Iris pigment epithelial cell (primary cell): ENCODE results near the gene MPP2.
"Not testable (repeated sequence)": the region's sequence is repeated elsewhere in the genome, so short reads cannot be mapped to it uniquely, and the experiment has no call there.

Source experiments
- DNase-seq: peaks from one replicate; pipeline ENCODE4 v3.0.0-alpha.2; 2011; ENCODE audit warnings: low read depth

MPP2 gene

GRCh38 chr17:43875476-43876147 is 31.7 kb downstream of the MPP2 start:
- DNase-seq = no peak

DNA sequence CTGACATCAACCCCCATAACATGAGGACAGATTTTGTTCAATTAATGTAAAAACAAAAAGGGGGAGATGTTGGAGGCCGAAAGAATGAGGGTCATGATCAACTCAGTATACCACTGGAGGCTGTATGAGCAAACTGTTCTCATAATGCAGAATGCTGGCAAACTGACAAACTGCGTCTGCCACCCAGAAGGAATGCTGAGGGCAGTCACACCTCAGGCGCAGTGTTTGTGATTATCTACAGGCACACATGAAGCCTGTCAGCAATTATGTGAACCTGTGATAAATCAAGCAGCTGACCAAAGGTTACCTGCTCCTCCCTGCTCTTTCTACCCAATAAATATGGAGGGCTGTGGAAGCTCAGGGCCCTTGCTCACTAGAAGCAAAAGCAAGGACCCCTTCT is 33.0 kb downstream of the MPP2 start:
- no peak for DNase-seq

DNA sequence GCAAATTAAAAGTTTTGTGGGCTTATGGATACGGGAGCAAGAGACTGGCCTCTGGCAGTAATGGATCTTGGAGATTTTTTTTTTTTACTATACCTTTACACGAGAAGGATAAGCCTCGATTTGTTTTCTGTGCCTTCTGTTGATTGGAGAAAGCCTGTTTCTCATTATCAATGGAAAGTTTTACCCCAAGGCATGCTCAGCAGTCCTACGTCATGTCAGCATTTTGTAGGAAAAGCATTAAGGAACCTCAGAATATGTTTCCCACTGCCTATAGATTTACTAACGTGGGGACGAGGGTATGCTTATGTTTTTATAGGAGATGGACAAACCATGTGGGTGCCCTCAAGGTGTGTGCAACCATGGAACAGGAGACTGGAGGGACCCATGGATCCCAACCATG is 33.5 kb downstream of the MPP2 start:
- DNase-seq = no peak

DNA sequence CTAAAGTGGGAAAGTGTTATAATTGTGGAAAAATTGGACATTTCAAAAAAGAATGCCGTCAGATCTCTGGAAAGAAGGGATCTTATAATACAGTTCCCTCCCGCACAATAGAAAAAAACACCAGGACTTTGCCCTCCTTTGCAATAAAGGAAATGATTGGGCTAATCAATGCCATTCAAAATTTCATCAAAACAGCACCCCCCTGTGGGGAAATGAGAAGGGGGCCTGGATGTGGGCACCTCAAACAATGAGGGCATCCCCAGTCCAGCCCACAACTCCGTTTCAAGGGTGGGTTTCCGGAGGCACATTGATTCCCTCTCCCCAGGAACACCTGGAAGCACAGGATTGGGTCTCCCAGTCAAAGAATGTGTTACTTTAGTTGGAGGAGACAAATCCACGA is 34.2 kb downstream of the MPP2 start:
- no peak for DNase-seq

- no peak for DNase-seq
These were observed 35.2 kb downstream of the MPP2 start for GRCh38 chr17:43871946-43872690.

- not testable (repeated sequence) for DNase-seq
These were observed 38.3 kb downstream of the MPP2 start for GRCh38 chr17:43869031-43869430.

- DNase-seq = no peak
These were observed 38.9 kb downstream of the MPP2 start for GRCh38 chr17:43868226-43868994.

GRCh38 chr17:43864161-43864984 is 43.0 kb downstream of the MPP2 start:
- no peak for DNase-seq

- DNase-seq = no peak
These were observed 45.4 kb downstream of the MPP2 start for GRCh38 chr17:43861960-43862359.

- no peak for DNase-seq
These were observed 46.3 kb downstream of the MPP2 start for GRCh38 chr17:43860927-43861622.

- peak; percentile 11 for DNase-seq
These were observed 47.1 kb downstream of the MPP2 start for GRCh38 chr17:43860077-43860725.

DNA sequence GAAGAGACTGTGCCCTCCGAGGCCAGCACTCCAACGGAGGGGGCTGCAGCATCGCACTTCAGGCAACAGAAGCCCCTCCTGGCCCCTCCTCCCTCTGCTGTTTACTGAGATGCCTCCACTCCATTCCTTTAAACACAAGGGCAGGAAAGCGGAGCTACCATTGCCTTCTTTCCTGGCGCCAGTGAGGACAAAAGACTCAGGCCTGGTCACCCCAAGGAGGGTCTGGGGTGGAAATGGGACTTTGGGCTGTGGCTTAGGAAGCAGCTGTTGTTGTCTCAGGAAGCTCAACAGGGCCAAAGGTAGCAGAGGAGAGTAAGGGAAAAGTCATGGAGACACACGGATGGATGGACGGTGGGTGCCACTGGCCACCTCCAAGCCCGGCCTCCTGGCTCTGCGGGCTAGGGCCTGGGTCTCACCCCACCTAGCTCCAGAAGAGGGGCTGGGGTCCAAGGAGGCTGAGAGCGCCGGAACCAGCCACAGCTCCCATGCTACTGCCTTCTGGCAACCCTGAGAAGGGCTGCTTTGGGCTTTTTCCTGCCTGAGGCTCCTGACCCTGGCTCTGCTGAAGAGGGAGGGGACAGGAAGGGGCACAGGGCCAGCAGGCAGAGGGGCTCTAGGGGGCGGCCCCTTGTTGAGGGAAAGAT is 49.3 kb downstream of the MPP2 start:
- DNase-seq = no peak

GRCh38 chr17:43857141-43857540 is 50.2 kb downstream of the MPP2 start:
- no peak for DNase-seq

- no peak for DNase-seq
These were observed 51.2 kb downstream of the MPP2 start for GRCh38 chr17:43856141-43856540.

GRCh38 chr17:43855061-43855460 is 52.3 kb downstream of the MPP2 start:
- no peak for DNase-seq

GRCh38 chr17:43854498-43854897 is 52.8 kb downstream of the MPP2 start:
- no peak for DNase-seq

- no peak for DNase-seq
These were observed 53.8 kb downstream of the MPP2 start for GRCh38 chr17:43853546-43853945.

DNA sequence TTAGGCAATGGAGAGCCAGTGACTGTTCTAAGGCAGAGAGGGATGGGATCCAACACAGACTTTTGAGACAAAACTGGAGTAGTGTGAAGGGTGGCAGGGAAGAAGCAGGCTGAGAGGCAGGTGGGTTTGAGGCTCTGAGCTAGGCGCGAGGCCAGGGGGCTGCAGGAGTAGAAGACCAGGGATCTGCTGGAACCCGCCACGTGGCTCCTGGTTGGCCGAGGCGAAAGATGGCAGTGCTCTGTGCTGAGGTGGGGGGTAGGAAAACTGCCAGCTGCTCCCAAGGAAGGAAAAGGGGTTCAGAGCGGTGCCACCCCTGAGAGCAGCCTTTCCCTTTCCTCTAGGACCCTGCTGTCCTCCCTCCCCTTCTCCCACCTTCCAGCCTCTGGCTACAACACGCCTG is 54.8 kb downstream of the MPP2 start:
- no peak for DNase-seq

DNA sequence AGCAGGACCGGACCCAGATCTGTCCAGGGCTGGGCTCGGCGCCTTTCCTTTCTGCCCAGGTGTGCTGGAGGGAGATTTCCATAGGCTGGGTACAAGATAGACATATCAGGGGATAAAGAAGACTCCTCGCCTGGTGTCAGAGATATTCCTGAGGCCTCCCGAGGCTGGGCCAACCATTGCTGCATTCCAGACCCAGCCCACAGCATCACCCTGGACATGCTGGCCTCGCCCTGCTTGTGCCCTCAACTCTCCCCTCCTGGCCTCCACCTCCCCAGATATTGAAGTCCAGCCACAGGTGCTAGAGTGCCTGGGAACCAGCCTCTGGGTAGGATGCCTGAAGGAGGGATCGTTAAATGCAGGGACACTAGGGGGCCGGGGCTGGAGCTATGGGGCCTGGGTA is 58.2 kb downstream of the MPP2 start:
- no peak for DNase-seq

DNA sequence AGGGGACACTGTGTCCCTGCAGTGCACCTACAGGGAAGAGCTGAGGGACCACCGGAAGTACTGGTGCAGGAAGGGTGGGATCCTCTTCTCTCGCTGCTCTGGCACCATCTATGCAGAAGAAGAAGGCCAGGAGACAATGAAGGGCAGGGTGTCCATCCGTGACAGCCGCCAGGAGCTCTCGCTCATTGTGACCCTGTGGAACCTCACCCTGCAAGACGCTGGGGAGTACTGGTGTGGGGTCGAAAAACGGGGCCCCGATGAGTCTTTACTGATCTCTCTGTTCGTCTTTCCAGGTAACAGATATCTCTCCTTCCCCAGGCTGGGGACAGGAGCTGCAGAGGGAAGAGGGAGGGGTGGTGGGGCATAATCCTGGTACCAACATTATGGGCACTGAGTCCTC is 58.7 kb downstream of the MPP2 start:
- DNase-seq = no peak

DNA sequence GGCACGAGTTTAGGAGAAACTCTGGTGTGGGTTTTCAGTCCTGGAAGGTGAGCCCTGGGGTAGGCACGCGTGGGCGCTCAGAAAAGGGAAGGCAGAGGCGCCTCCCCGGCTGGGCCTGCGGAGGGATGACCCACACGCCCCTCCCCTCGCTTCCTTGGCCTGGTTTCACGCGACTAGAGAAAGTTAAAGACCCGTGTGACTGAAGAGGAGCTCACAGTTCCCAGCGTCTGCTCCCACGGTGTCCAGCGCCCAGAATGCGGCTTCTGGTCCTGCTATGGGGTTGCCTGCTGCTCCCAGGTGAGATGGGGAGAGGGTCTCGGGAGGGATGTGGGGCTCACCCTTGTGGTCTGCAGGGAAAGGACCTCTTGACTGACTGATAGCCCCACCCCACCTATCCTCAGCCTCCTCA is 60.4 kb downstream of the MPP2 start, which contains the start of gene CD300LG:
Gene CD300LG, plus strand, starts transcription at position 214 of the 409 bp plus-strand sequence. Its CDS starts 41 bp downstream, at position 255.
- no peak for DNase-seq
